GF-D8 (cell line): Measurements from ENCODE around the gene CERS3.

ENCODE experiments used
- DNase-seq: peaks from one replicate; lab custom pipeline; 2025; lab: John Stamatoyannopoulos, UW

The CERS3 gene

GRCh38 chr15:100528833-100529428 lies at the start of gene CERS3:
Gene CERS3 (minus strand): TSS chr15:100528950. CDS start chr15:100501849, 27,101 bp downstream.
- no peak for DNase-seq

GRCh38 chr15:100573526-100573925 lies 44.8 kb upstream of the CERS3 start:
- no peak for DNase-seq

- no peak for DNase-seq
Observed at GRCh38 chr15:100572362-100572983, 43.7 kb upstream of the CERS3 start.

- DNase-seq: no peak
Observed at GRCh38 chr15:100571592-100572167, 42.9 kb upstream of the CERS3 start.

GRCh38 chr15:100570735-100571313 lies 42.1 kb upstream of the CERS3 start:
- DNase-seq: no peak

- DNase-seq: no peak
Observed at GRCh38 chr15:100570275-100570674, 41.5 kb upstream of the CERS3 start.

GRCh38 chr15:100569391-100569790 lies 40.6 kb upstream of the CERS3 start:
- DNase-seq: no peak

- no peak for DNase-seq
Observed at GRCh38 chr15:100566850-100567628, 38.3 kb upstream of the CERS3 start.

- DNase-seq: no peak
Observed at GRCh38 chr15:100565591-100565990, 36.8 kb upstream of the CERS3 start.

GRCh38 chr15:100560323-100560722 lies 31.6 kb upstream of the CERS3 start:
- DNase-seq: no peak

GRCh38 chr15:100559330-100559729 lies 30.6 kb upstream of the CERS3 start:
- DNase-seq: no peak

- DNase-seq: no peak
Observed at GRCh38 chr15:100558771-100559254, 30.1 kb upstream of the CERS3 start.

GRCh38 chr15:100553468-100553867 lies 24.7 kb upstream of the CERS3 start:
- DNase-seq: no peak

- DNase-seq: no peak
Observed at GRCh38 chr15:100547961-100548360, 19.2 kb upstream of the CERS3 start.

GRCh38 chr15:100544946-100545345 lies 16.2 kb upstream of the CERS3 start:
- DNase-seq: no peak

GRCh38 chr15:100544338-100544841 lies 15.6 kb upstream of the CERS3 start:
- no peak for DNase-seq

GRCh38 chr15:100542290-100542689 lies 13.5 kb upstream of the CERS3 start:
- DNase-seq: no peak

- DNase-seq: peak; percentile 81
Observed at GRCh38 chr15:100537331-100537730, 8.6 kb upstream of the CERS3 start.

- DNase-seq: no peak
Observed at GRCh38 chr15:100536733-100537132, 8.0 kb upstream of the CERS3 start.

GRCh38 chr15:100533886-100534285 lies 5.1 kb upstream of the CERS3 start:
- DNase-seq: no peak

- no peak for DNase-seq
Observed at GRCh38 chr15:100531823-100532327, 3.1 kb upstream of the CERS3 start.

GRCh38 chr15:100531204-100531603 lies 2.5 kb upstream of the CERS3 start:
- no peak for DNase-seq
